Measurements from ENCODE around the gene L3MBTL4. TPM values are rescaled to one million over a fixed set of nuclear protein-coding genes. Genes with fewer than 3 reads are reported as not detected.

The L3MBTL4 gene
- total and polyA plus RNA-seq, 10 donors, result 1.1 to 21.0 (median 12.7) TPM

GRCh38 chr18:6120820-6121279 is 293.9 kb downstream of the L3MBTL4 start:
- Histone ChIP-seq H3K27ac (no peak overlapping the region), H3K4me3 (no peak overlapping the region), H3K27me3 (replicated peaks in 1 of 7) (no peaks in the 10 kb centered on the region), H3K4me1 (no peaks in the 10 kb centered on the region), H3K9me3 (peaks cover 0 to 28% (median 17%) of the 10 kb centered on the region in 8 donors), H3K36me3 (peaks cover 0 to 13% (median 0%) of the 10 kb centered on the region in 6 donors)
- no peak for DNase-seq
- intact Hi-C loops (cut with DNase I; ENCODE audit: low total_unique reads), result no loop called here
- WGBS, 5 donors, result 82 to 95% (median 83%) methylated on average over 4 of the region's 4 CpGs
- TF ChIP-seq POLR2A (IDR thresholded peaks at IDR 0.05) (no peak), CTCF (IDR thresholded peaks at IDR 0.05 in 8 of 11, conservative IDR thresholded peaks at IDR 0.05 in 3 of 11) (no peak), POLR2AphosphoS5 (IDR thresholded peaks at IDR 0.05) (no peak)

DNA sequence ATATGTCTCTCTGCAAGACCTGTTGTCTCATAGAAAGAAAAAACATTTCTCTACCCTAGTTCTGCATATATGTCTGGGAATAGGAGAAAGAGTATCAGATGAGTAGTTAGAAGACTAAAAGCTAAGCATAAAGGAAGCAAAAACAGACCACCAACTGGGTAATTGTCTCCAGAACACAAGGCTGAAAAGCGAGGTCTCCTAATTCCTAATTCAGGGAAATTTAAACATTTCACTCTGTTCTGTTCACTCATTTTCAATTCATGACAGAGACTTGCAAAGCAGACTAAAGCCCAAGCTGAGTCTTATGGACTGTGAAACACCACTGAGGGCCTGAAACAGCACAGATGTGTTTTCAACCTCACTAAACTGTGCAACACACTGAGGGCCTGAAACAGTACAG is 294.9 kb downstream of the L3MBTL4 start:
- H3K27ac ChIP-seq, result no peak overlapping the region

GRCh38 chr18:6118080-6118479 is 296.6 kb downstream of the L3MBTL4 start:
- Histone ChIP-seq H3K4me1 (no peaks in the 10 kb centered on the region), H3K27me3 (replicated peaks in 1 of 7) (no peaks in the 10 kb centered on the region), H3K9me3 (peaks cover 0 to 6% (median under 1%) of the 10 kb centered on the region in 8 donors), H3K27ac (no peak overlapping the region), H3K4me3 (no peak overlapping the region), H3K36me3 (no peaks in the 10 kb centered on the region)
- DNase-seq, result no peak
- no peak for TF ChIP-seq POLR2AphosphoS5 (IDR thresholded peaks at IDR 0.05)
- TF ChIP-seq CTCF (IDR thresholded peaks at IDR 0.05 in 8 of 11, conservative IDR thresholded peaks at IDR 0.05 in 3 of 11), result no peak
- TF ChIP-seq POLR2A (IDR thresholded peaks at IDR 0.05), result no peak
- intact Hi-C loops (cut with DNase I; ENCODE audit: low total_unique reads), result no loop called here
- WGBS, 5 donors, result 67 to 85% (median 71%) methylated on average over 2 of the region's 2 CpGs

More for the DNA sequence above, 294.9 kb downstream of the L3MBTL4 start:
- intact Hi-C loops (cut with DNase I; ENCODE audit: low total_unique reads), result no loop called here
- H3K9me3 ChIP-seq, result peaks cover 0 to 18% (median 9%) of the 10 kb centered on the region in 8 donors
- H3K4me3 ChIP-seq, result no peak overlapping the region
- no peak for DNase-seq
- H3K36me3 ChIP-seq, result peaks cover 0 to 8% (median 0%) of the 10 kb centered on the region in 6 donors
- no peaks in the 10 kb centered on the region for H3K27me3 ChIP-seq (replicated peaks in 1 of 7)
- 82 to 95% (median 88%) methylated on average over 1 of the region's 1 CpG for WGBS, 5 donors
- TF ChIP-seq POLR2AphosphoS5 (IDR thresholded peaks at IDR 0.05), result no peak
- H3K4me1 ChIP-seq, result no peaks in the 10 kb centered on the region

GRCh38 chr18:6115710-6116109 is 299.0 kb downstream of the L3MBTL4 start:
- Histone ChIP-seq H3K4me3 (no peak overlapping the region), H3K4me1 (no peaks in the 10 kb centered on the region), H3K36me3 (no peaks in the 10 kb centered on the region), H3K27ac (no peak overlapping the region), H3K27me3 (replicated peaks in 1 of 7) (no peaks in the 10 kb centered on the region), H3K9me3 (no peaks in the 10 kb centered on the region)
- intact Hi-C loops (cut with DNase I; ENCODE audit: low total_unique reads), result no loop called here
- TF ChIP-seq POLR2AphosphoS5 (IDR thresholded peaks at IDR 0.05) (no peak), POLR2A (IDR thresholded peaks at IDR 0.05) (no peak), CTCF (IDR thresholded peaks at IDR 0.05 in 8 of 11, conservative IDR thresholded peaks at IDR 0.05 in 3 of 11) (no peak)
- 89 to 96% (median 91%) methylated on average over 4 of the region's 4 CpGs for WGBS, 5 donors
- no peak for DNase-seq

DNA sequence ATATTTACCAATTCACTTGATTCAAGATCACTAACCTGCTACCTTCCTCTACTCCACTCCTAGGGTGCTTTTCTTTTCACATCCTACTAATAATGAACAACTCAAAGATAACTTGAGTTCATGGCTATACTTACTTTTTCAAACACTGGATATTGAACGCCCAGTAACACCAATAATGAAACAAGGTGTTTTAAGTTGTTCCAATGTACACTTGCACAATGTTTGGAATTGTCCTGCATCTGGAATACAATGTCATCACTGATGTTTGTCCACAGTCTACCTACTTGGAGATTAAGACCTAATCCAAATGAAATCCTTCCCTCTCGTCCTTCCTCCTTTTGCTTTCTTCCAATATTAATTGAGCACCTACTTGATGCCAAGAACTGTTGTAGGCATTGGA is 301.1 kb downstream of the L3MBTL4 start:
- no peak overlapping the region for H3K4me3 ChIP-seq
- TF ChIP-seq POLR2AphosphoS5 (IDR thresholded peaks at IDR 0.05), result no peak
- no peak for TF ChIP-seq CTCF (IDR thresholded peaks at IDR 0.05 in 8 of 11, conservative IDR thresholded peaks at IDR 0.05 in 3 of 11)
- no peak for TF ChIP-seq POLR2A (IDR thresholded peaks at IDR 0.05)
- no peaks in the 10 kb centered on the region for H3K36me3 ChIP-seq
- WGBS, 5 donors, result 83 to 97% (median 88%) methylated on average over 2 of the region's 2 CpGs
- DNase-seq, result no peak
- H3K4me1 ChIP-seq, result no peaks in the 10 kb centered on the region
- H3K27me3 ChIP-seq (replicated peaks in 1 of 7), result no peaks in the 10 kb centered on the region
- H3K9me3 ChIP-seq, result no peaks in the 10 kb centered on the region
- H3K27ac ChIP-seq, result no peak overlapping the region
- intact Hi-C loops (cut with DNase I; ENCODE audit: low total_unique reads), result no loop called here

Measured in spleen (tissue), 11 donors.